ENCODE data around the gene CPEB4.

CPEB4 gene

GRCh38 chr5:173922527-173922926 lies 34.4 kb downstream of the CPEB4 start:
- Histone ChIP-seq H3K4me1 (ENCODE audit: insufficient read depth, low read length) (peaks cover 39% of the 10 kb centered on the region), H3K9me3 (ENCODE audit: control insufficient read depth, insufficient read depth, low read length) (no peaks in the 10 kb centered on the region), H3K36me3 (ENCODE audit: insufficient read depth, low read length) (no peaks in the 10 kb centered on the region), H3K9ac (ENCODE audit: low read depth, low read length) (no peak overlapping the region)

GRCh38 chr5:173923218-173924095 lies 35.3 kb downstream of the CPEB4 start:
- no peak overlapping the region for H3K9ac ChIP-seq (ENCODE audit: low read depth, low read length)
- H3K36me3 ChIP-seq (ENCODE audit: insufficient read depth, low read length) = no peaks in the 10 kb centered on the region
- H3K4me1 ChIP-seq (ENCODE audit: insufficient read depth, low read length) = peaks cover 39% of the 10 kb centered on the region
- no peaks in the 10 kb centered on the region for H3K9me3 ChIP-seq (ENCODE audit: control insufficient read depth, insufficient read depth, low read length)

- Histone ChIP-seq H3K9me3 (ENCODE audit: control insufficient read depth, insufficient read depth, low read length) (no peaks in the 10 kb centered on the region), H3K9ac (ENCODE audit: low read depth, low read length) (no peak overlapping the region), H3K36me3 (ENCODE audit: insufficient read depth, low read length) (no peaks in the 10 kb centered on the region), H3K4me1 (ENCODE audit: insufficient read depth, low read length) (peaks cover 34% of the 10 kb centered on the region)
Observed at GRCh38 chr5:173924899-173925298, 36.8 kb downstream of the CPEB4 start.

GRCh38 chr5:173925449-173926071 lies 37.4 kb downstream of the CPEB4 start:
- Histone ChIP-seq H3K9me3 (ENCODE audit: control insufficient read depth, insufficient read depth, low read length) (no peaks in the 10 kb centered on the region), H3K36me3 (ENCODE audit: insufficient read depth, low read length) (no peaks in the 10 kb centered on the region), H3K9ac (ENCODE audit: low read depth, low read length) (no peak overlapping the region), H3K4me1 (ENCODE audit: insufficient read depth, low read length) (peaks cover 28% of the 10 kb centered on the region)

- Histone ChIP-seq H3K4me1 (ENCODE audit: insufficient read depth, low read length) (peaks cover 23% of the 10 kb centered on the region), H3K9ac (ENCODE audit: low read depth, low read length) (no peak overlapping the region), H3K9me3 (ENCODE audit: control insufficient read depth, insufficient read depth, low read length) (no peaks in the 10 kb centered on the region), H3K36me3 (ENCODE audit: insufficient read depth, low read length) (no peaks in the 10 kb centered on the region)
Observed at GRCh38 chr5:173926359-173926758, 38.2 kb downstream of the CPEB4 start.

GRCh38 chr5:173928871-173929574 lies 40.9 kb downstream of the CPEB4 start:
- Histone ChIP-seq H3K9me3 (ENCODE audit: control insufficient read depth, insufficient read depth, low read length) (no peaks in the 10 kb centered on the region), H3K36me3 (ENCODE audit: insufficient read depth, low read length) (no peaks in the 10 kb centered on the region), H3K9ac (ENCODE audit: low read depth, low read length) (no peak overlapping the region), H3K4me1 (ENCODE audit: insufficient read depth, low read length) (peaks cover 15% of the 10 kb centered on the region)

- Histone ChIP-seq H3K9me3 (ENCODE audit: control insufficient read depth, insufficient read depth, low read length) (no peaks in the 10 kb centered on the region), H3K36me3 (ENCODE audit: insufficient read depth, low read length) (no peaks in the 10 kb centered on the region), H3K4me1 (ENCODE audit: insufficient read depth, low read length) (peaks cover 3% of the 10 kb centered on the region; the same call in 1 of the 2 replicates)
Observed at GRCh38 chr5:173932695-173933139, 44.6 kb downstream of the CPEB4 start.

GRCh38 chr5:173933901-173934300 lies 45.8 kb downstream of the CPEB4 start:
- Histone ChIP-seq H3K9ac (ENCODE audit: low read depth, low read length) (no peak overlapping the region), H3K4me1 (ENCODE audit: insufficient read depth, low read length) (peaks cover 3% of the 10 kb centered on the region; the same call in 1 of the 2 replicates), H3K9me3 (ENCODE audit: control insufficient read depth, insufficient read depth, low read length) (no peaks in the 10 kb centered on the region), H3K36me3 (ENCODE audit: insufficient read depth, low read length) (no peaks in the 10 kb centered on the region)

More at GRCh38 chr5:173932695-173933139, 44.6 kb downstream of the CPEB4 start:
- no peak overlapping the region for H3K9ac ChIP-seq (ENCODE audit: low read depth, low read length)

GRCh38 chr5:173935396-173935795 lies 47.2 kb downstream of the CPEB4 start:
- Histone ChIP-seq H3K4me1 (ENCODE audit: insufficient read depth, low read length) (peaks cover 3% of the 10 kb centered on the region; the same call in 1 of the 2 replicates), H3K36me3 (ENCODE audit: insufficient read depth, low read length) (no peaks in the 10 kb centered on the region), H3K9ac (ENCODE audit: low read depth, low read length) (no peak overlapping the region), H3K9me3 (ENCODE audit: control insufficient read depth, insufficient read depth, low read length) (no peaks in the 10 kb centered on the region)

- peaks cover 26% of the 10 kb centered on the region for H3K4me1 ChIP-seq (ENCODE audit: insufficient read depth, low read length)
- no peak overlapping the region for H3K9ac ChIP-seq (ENCODE audit: low read depth, low read length)
- no peaks in the 10 kb centered on the region for H3K36me3 ChIP-seq (ENCODE audit: insufficient read depth, low read length)
- no peaks in the 10 kb centered on the region for H3K9me3 ChIP-seq (ENCODE audit: control insufficient read depth, insufficient read depth, low read length)
Observed at GRCh38 chr5:173940269-173940668, 52.1 kb downstream of the CPEB4 start.

- no peaks in the 10 kb centered on the region for H3K36me3 ChIP-seq (ENCODE audit: insufficient read depth, low read length)
- no peaks in the 10 kb centered on the region for H3K9me3 ChIP-seq (ENCODE audit: control insufficient read depth, insufficient read depth, low read length)
- H3K4me1 ChIP-seq (ENCODE audit: insufficient read depth, low read length) = peaks cover 26% of the 10 kb centered on the region
- no peak overlapping the region; the same call in 1 of the 2 replicates for H3K9ac ChIP-seq (ENCODE audit: low read depth, low read length)
Observed at GRCh38 chr5:173941102-173941501, 53.0 kb downstream of the CPEB4 start.

- Histone ChIP-seq H3K36me3 (ENCODE audit: insufficient read depth, low read length) (no peaks in the 10 kb centered on the region), H3K4me1 (ENCODE audit: insufficient read depth, low read length) (peaks cover 26% of the 10 kb centered on the region), H3K9ac (ENCODE audit: low read depth, low read length) (no peak overlapping the region; the same call in 1 of the 2 replicates), H3K9me3 (ENCODE audit: control insufficient read depth, insufficient read depth, low read length) (no peaks in the 10 kb centered on the region)
Observed at GRCh38 chr5:173941758-173942401, 53.7 kb downstream of the CPEB4 start.

GRCh38 chr5:173944511-173944910 lies 56.4 kb downstream of the CPEB4 start:
- H3K9ac ChIP-seq (ENCODE audit: low read depth, low read length) = no peak overlapping the region
- peaks cover 26% of the 10 kb centered on the region for H3K4me1 ChIP-seq (ENCODE audit: insufficient read depth, low read length)
- no peaks in the 10 kb centered on the region for H3K9me3 ChIP-seq (ENCODE audit: control insufficient read depth, insufficient read depth, low read length)
- H3K36me3 ChIP-seq (ENCODE audit: insufficient read depth, low read length) = no peaks in the 10 kb centered on the region

- H3K36me3 ChIP-seq (ENCODE audit: insufficient read depth, low read length) = no peaks in the 10 kb centered on the region
- H3K9me3 ChIP-seq (ENCODE audit: control insufficient read depth, insufficient read depth, low read length) = no peaks in the 10 kb centered on the region
- H3K4me1 ChIP-seq (ENCODE audit: insufficient read depth, low read length) = peaks cover 26% of the 10 kb centered on the region
- H3K9ac ChIP-seq (ENCODE audit: low read depth, low read length) = no peak overlapping the region
Observed at GRCh38 chr5:173945160-173945559, 57.0 kb downstream of the CPEB4 start.
